Left lobe of liver (tissue), 2 donors: Measurements from ENCODE around the gene EGFLAM. TPM values are rescaled to one million over a fixed set of nuclear protein-coding genes. Genes with fewer than 3 reads are reported as not detected.
"Not testable (repeated sequence)": the region's sequence is repeated elsewhere in the genome, so short reads cannot be mapped to it uniquely, and the experiment has no call there.

Experiments used
- ATAC-seq: fragments of 200-7000 bp; cut with Tn5 transposase; one replicate; pipeline ENCODE4 v1.9.1; 2020; ENCODE audit warnings: mild to moderate bottlenecking, moderate library complexity
- DNase-seq: peaks from one replicate; pipeline ENCODE4 v3.0.0-alpha.2; 2020; ENCODE audit warnings: low spot score
- total RNA-seq: library from RNA; stranded (reverse); gene quantifications from one replicate; pipeline ENCODE4 v1.2.1, GENCODE V29; 2021
- donor health status: DM: no; HTN: no; CAD: no; lungs with moderate emphysema.
- donor health status: DM: no; HTN: yes; CAD: no.

The EGFLAM gene
- total RNA-seq, 1 donor from 2014 or later = 2.0 TPM

DNA sequence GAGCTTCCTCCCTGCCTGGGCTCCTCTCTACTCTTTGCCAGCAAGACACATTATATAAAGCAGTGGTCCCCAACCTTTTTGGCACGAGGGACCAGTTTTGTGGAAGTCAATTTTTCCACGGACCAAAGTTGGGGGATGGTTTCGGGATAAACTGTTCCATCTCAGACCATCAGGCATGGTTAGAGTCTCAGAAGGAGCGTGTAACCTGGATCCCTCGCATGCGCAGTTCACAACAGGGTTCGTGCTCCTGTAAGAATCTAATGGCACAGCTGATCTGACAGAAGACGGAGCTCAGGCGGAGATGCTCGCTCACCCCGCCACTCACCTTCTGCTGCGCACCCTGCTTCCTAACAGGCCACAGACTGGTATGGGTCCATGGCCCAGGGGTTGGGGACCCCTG is 155.3 kb downstream of the EGFLAM start:
- ATAC-seq (no peak), DNase-seq (no peak)

GRCh38 chr5:38414348-38414747 is 156.0 kb downstream of the EGFLAM start:
- DNase-seq (no peak), ATAC-seq (no peak)

DNA sequence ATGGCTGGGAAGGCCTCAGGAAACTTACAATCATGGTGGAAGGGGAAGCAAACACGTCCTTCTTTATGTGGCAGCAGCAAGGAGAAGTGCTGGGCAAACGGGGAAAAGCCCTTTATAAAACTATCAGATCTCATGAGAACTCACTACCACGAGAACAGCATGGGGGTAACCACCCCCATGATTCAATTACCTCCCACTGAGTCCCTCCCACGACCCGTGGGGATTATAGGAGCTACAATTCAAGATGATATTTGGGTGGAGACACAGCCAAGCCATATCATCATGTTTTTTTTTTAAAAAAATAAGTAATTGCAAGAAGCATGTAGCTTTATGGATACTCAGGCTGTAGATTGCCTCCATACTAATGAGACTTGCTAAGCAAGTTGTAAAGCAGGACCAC is 157.4 kb downstream of the EGFLAM start:
- not testable (repeated sequence) for ATAC-seq

GRCh38 chr5:38417658-38418017 is 159.3 kb downstream of the EGFLAM start:
- no peak for DNase-seq

More for the DNA sequence above, 157.4 kb downstream of the EGFLAM start:
- DNase-seq = not testable (repeated sequence)

GRCh38 chr5:38420246-38420645 is 161.9 kb downstream of the EGFLAM start:
- ATAC-seq = no peak
- DNase-seq = no peak

More at GRCh38 chr5:38417658-38418017, 159.3 kb downstream of the EGFLAM start:
- no peak for ATAC-seq

GRCh38 chr5:38420691-38421390 is 162.5 kb downstream of the EGFLAM start:
- DNase-seq (peak; percentile 72), ATAC-seq (peak; percentile 99)

GRCh38 chr5:38422622-38423021 is 164.3 kb downstream of the EGFLAM start:
- DNase-seq (no peak), ATAC-seq (no peak)

GRCh38 chr5:38423276-38424147 is 165.2 kb downstream of the EGFLAM start:
- no peak for ATAC-seq
- no peak for DNase-seq

DNA sequence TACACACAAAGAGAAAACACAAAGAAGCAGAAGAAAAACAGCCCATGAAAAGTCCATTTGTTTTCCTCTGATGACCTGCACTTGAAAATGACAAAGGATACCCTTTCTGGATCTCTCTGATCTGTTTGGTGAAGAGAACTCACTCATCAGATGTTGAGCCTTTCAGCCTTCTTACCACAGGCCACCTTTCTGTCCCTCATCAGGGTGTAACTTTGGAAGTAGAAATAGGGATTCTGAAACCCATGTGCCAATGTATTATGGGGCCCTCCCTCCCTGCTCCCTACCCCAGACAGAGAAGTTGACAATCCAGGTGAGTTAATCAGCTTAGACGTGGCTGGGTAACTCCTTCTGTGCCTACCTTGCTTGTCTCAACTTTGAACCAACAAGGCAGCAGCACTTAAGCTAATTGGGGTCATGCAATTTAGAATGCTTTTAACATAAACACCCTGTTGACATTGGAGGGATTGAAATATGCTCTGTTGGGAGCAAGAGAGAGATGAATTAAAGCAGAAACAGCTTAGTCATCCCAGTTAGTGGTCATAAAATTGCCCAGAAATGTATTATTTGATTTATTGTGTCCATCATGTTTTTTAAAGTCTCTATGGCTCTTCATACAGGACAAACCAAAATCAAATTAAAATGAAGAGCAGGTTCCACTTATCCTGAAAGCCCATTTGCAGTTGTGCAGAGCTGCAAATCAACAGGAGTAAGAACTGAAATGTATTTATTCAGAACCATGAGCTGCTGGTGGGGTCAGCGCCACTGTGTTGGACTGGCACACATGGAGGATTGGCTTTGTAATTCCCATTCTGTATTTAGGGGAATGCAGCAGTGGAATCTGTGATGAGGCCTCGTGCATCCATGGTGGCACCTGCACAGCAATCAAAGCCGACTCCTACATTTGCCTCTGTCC is 166.0 kb downstream of the EGFLAM start:
- no peak for ATAC-seq
- DNase-seq = no peak

- ATAC-seq = no peak
Measured at GRCh38 chr5:38426490-38426889, 168.1 kb downstream of the EGFLAM start.

DNA sequence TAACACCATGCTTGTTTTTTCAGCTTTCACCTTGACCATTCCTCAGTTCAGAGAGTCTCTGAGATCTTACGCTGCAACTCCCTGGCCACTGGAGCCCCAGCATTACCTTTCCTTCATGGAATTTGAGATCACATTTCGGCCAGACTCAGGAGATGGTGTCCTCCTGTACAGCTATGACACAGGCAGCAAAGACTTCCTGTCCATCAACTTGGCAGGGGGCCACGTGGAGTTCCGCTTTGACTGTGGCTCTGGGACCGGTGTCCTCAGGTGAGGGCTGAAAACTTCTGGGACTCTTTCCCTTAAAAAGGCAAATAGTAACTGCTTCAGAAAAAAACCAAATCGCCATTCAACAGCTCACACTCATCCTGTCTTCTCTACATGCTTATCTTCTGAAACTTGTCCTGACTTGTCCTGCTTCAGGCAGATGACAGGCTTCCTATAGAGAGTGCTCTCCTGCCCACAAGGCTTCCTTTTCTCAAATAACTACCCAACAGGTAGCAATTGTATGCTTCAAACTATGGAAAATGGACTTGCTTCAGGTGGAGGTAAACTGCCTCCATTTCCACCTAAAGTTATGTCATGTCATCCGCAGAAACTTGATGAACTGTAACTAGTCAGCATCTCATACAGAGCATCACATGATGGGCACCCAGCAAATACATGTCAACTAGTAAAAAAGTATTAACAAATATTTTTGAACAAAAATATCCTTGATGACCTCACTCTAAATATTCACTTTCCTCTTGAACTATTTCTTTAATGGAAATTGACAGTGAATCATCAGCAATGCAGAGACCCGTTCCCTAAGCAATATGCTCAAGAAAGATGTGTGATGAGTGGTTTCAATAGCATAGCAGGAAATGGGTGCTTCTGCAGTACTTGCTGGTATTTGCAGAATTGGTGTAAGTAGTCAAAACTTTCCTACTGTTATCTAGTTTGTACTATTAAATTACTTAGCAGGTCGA is 168.9 kb downstream of the EGFLAM start:
- no peak for DNase-seq
- ATAC-seq = no peak

More at GRCh38 chr5:38426490-38426889, 168.1 kb downstream of the EGFLAM start:
- no peak for DNase-seq

- ATAC-seq (no peak), DNase-seq (no peak)
Measured at GRCh38 chr5:38431242-38431853, 173.0 kb downstream of the EGFLAM start.

DNA sequence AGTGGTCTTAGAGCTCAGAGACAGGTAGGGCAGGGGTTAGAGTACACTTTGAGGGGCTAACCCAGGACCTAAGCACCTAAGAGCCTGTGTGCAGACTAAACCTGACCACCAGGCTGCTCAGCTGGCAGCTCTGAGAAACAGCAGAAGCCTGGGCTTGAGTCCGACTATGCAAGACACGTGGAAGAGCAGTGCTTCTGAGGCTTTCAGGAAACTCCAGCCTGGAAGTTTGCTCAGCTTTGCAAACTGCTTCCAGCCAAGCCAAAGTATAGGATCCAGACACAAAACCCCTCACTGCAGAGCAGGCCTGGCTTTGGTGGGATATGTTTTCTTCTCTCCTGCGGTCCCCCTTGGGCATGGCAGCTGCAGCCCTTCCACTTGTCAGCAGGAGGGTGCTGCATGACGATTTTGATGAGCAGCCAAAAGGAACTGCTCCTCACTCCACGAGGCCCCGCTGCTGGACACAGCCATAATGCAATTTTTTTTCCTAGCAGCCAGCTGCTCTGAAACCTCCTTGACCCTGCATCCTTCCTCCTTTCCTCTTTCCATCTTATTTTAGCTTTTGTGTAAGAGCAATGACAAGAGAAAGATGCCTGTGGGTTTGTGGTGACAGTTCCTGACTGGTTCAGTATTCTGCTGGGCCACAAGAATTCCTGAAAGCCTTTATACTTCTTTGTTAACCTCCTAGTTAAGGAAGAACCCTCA is 175.0 kb downstream of the EGFLAM start:
- no peak for DNase-seq

GRCh38 chr5:38434966-38435705 is 176.8 kb downstream of the EGFLAM start:
- no peak for DNase-seq
- ATAC-seq = no peak

More for the DNA sequence above, 175.0 kb downstream of the EGFLAM start:
- ATAC-seq = peak; percentile 40

DNA sequence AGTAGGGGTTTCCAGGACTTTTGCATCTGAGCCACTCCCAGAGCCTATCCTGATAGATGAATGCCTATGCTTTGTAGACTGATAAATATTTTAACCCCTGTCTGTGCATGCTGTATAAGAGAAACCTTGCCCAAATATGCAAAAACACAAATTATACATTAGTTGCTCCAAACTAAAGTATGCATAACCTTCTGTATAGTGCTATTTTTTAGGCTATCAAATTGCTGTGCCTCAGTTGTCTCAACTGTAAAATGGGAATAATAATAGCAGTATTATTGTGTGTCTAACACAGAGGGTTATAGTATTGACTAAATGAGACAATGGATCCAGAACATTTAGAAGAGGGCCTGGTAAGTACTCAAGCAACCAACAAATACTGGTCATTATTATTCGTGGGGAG is 180.4 kb downstream of the EGFLAM start:
- no peak for DNase-seq
- ATAC-seq = no peak

GRCh38 chr5:38441453-38442246 is 183.3 kb downstream of the EGFLAM start:
- ATAC-seq = peak; percentile 99
- peak; percentile 87 for DNase-seq

DNA sequence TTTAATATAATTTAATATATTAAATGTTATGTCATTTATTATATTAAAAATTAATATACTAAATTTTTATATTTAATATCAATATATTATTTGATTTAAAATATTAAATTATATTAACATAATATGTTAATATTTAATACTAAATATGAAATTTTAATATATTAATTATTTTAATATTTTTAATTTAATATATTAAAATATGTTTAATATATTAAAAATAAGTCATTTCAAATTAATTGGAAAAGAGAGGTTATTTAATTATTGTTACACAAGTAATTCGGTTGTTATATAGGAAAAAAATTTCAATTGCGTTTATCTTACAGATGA is 183.9 kb downstream of the EGFLAM start:
- no peak for ATAC-seq
- no peak for DNase-seq
